ENCODE data around the gene ADGRG2.

- TF ChIP-seq CTCF (conservative IDR thresholded peaks at IDR 0.05; ENCODE audit: low read length): no peak
- no peak for TF ChIP-seq EZH2phosphoT487 (IDR thresholded peaks at IDR 0.05; ENCODE audit: borderline replicate concordance, low read depth, low read length)
Measured at GRCh38 chrX:19137067-19137466, 14.8 kb upstream of the ADGRG2 start.

Data from OCI-LY7 (cell line).